Hepatic stellate cell (primary cell): ENCODE data around the gene TXNDC9.
"Not testable (repeated sequence)": the region's sequence is repeated elsewhere in the genome, so short reads cannot be mapped to it uniquely, and the experiment has no call there.

Experiments used
- DNase-seq: peaks from one replicate; pipeline ENCODE4 v3.0.0; 2011; ENCODE audit warnings: low spot score

TXNDC9 gene

GRCh38 chr2:99335911-99336803, at the start of gene TXNDC9:
Gene TXNDC9, minus strand, starts transcription at chr2:99336333. Its CDS starts 3,123 bp downstream, at chr2:99333210.
- DNase-seq = peak; percentile 96

GRCh38 chr2:99382143-99382542, 46.0 kb upstream of the TXNDC9 start:
- DNase-seq = no peak

DNA sequence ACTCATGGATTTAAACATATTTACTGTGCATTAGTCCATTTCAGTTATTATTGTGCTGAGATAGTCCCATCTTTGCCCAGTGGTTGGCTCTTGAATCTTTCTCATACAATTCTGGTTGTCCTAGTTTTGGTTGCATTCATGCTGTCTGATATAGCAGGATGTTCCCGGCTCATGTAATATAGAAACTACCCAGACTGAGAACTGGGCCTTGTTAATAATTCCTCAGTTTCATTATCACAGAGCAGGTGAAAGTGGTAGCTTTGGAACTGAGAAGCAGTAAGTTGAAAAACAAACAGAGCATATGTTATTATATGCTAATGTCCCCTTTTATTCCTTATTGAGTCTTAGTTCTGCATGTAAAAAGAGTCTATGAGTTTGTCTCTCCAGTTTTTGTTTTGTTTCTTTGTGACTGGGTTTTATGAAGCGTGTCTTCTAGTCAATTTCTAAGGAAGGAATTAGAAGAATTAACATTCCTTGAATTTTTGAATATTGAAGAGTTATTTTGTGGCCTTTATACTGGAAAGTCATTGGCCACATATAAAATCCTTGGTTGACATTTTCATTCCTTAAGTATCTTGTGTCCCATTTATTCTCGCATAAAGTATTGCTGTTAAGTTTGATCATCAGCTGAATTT, 44.4 kb upstream of the TXNDC9 start:
- DNase-seq = no peak

DNA sequence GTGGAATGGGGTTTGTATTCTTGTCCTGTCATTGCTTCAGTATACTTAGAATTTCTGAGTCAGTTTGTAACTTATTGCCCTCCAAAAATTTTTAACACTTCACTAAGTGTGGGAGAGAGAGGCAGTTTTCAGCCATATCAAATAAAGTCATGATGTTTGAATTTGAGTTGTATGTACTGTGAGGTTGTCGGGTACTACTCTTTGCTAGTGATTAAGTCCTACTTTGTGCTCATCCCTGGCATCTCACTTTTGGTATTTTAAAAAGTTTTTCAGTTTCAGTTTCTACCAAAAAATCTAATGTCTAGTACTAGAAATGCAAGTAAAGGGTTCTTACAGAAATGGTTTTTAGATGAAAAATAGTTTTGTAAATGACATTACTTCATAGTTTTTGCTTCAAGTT, 41.7 kb upstream of the TXNDC9 start:
- no peak for DNase-seq

- no peak for DNase-seq
Measured at GRCh38 chr2:99376254-99376864, 40.2 kb upstream of the TXNDC9 start.

GRCh38 chr2:99374747-99375146, 38.6 kb upstream of the TXNDC9 start:
- DNase-seq = no peak

DNA sequence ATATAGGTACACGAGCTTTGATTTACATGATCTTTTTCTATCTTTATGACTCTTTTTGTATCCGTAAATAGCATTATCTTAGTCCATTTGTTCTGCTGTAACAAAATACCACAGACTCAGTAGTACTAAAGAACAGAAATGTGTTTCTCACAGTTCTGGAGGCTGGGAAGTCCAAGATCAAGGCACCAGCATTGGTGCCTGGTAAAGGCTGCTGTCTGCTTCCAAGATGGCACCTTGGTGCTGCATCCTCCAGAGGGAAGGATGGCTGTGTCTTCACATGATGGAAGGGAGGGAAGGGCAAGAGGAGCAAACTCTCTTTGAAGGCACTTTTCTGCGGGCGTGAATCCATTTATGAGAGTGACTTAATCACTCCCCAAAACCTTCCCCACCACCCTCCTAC, 37.0 kb upstream of the TXNDC9 start:
- DNase-seq = no peak

- DNase-seq = not testable (repeated sequence)
Measured at GRCh38 chr2:99368854-99369253, 32.7 kb upstream of the TXNDC9 start.

DNA sequence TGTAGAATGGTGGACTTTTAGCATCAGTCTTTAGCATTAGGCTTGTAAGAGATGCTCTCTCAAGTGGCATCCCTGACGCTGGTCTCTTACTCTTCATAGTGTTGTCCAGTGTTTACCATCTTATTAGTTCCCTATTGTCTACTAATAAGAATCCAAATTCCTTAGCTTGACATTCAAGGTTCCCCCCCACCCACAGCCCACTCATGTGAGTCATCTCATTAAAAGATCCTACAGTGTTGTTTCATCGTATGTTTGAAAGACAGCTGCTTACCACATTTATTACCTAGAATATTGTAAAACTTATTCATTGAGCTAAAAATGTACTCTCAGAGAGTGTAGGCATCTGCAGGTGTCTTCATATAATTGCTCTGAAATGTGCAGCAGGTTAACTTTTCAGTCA, 29.5 kb upstream of the TXNDC9 start:
- DNase-seq = no peak

- DNase-seq = no peak
Measured at GRCh38 chr2:99356853-99357252, 20.7 kb upstream of the TXNDC9 start.

DNA sequence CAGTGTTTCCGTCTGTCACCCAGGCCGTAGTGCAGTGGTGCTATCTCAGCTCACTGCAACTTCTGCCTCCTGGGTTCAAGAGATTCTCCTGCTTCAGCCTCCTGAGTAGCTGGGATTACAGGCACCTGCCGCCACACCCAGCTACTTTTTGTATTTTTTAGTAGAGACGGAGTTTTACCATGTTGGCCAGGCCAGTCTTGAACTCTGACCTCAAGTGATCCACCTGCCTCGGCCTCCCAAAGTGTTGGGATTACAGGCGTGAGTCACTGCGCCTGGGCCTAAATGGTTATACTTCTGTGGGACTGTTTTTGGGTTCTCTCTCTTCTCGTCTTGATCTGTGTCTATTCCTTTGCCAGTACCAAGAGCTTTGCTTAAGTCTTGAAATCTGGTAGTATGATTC, 18.7 kb upstream of the TXNDC9 start:
- DNase-seq = not testable (repeated sequence)

- DNase-seq = no peak
Measured at GRCh38 chr2:99354070-99354469, 17.9 kb upstream of the TXNDC9 start.

DNA sequence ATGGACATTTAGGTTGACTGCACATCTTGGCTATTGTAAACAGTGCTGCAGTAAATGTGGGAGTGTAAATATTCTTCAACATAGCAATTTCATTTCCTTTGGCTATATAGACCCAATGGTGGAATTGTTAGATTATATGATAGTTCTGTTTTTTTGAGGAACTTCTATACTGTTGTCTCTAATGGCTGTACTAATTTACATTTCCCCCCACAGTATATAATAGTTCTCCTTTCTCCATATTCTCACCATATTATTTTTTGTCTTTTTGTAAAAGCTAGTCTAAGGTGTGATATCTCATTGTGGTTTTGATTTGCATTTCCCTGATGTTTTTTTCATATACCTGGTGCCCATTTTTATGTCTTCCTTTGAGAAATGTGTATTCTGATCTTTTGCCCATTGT, 14.1 kb upstream of the TXNDC9 start:
- DNase-seq = no peak

- DNase-seq = no peak
Measured at GRCh38 chr2:99348173-99348572, 12.0 kb upstream of the TXNDC9 start.

GRCh38 chr2:99346218-99346617, 10.1 kb upstream of the TXNDC9 start:
- no peak for DNase-seq

- not testable (repeated sequence) for DNase-seq
Measured at GRCh38 chr2:99345446-99345845, 9.3 kb upstream of the TXNDC9 start.

DNA sequence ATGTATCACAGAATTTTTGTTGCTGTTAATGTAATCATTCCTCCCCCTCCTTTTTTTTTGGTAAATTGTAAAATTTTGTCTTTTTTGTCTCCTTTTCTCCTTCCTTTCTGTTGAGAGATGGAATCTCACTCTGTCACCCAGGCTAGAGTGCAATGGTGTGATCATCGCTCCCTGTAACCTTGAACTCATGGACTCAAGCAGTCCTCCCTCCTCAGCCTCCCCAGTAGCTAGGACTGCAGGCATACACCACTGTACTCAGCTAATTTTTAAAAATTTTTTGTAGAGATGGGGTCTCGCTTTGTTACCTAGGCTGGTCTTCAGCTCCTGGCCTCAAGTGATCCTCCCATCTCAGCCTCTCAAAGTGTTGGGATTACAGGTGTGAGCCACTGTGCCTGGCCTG, 6.4 kb upstream of the TXNDC9 start:
- DNase-seq = no peak

DNA sequence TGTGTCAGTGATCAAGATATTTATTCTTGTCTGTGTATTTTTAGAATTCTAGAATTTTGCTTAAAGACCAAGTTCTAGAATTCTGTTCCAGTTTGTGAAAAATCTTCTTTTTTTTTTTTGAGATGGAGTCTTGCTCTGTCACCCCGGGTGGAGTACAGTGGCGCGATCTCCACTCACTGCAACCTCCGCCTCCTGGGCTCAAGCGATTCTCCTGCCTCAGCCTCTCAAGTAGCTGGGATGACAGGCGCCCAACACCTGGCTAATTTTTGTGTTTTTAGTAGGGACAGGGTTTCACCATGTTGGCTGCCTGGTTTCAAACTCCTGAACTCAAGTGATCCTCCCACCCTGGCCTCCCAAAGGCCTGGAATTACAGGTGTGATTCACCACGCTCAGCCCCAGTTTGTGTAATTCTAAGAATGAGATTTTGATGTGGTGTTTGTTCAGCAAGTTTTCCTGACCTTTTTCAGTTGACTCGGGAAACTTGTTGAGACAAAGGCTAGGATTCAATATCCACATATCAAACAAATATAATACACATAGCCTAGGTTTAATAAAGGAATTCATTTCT, 4.6 kb upstream of the TXNDC9 start:
- DNase-seq = no peak

DNA sequence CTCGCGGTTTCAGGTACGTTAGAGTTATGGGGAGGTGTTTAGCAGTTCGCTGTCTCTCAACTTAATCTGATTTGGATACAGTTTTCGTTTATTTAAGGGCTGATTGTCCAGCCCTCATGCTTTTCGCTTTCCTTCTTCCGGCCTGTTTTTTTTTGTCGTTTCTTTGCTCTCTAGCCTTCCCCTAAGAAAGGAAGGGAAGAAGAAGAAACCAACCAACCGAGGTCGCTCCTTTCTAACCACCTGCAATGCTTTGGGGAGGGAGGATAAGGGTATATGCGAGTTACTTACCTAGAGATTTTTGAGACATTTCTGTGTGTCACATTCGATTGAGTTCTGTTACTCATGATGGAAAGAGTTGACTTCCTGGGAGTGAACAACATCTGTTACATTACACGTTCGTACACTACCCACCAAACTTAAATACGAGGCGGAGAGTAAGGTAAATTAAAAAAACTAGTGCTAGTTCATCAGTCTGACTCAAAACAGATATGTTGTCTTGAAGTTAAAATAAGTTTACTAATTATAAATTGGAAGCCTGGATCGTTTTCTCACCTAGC, 2.0 kb upstream of the TXNDC9 start:
- DNase-seq = peak; percentile 18

- DNase-seq = peak; percentile 96
Measured at GRCh38 chr2:99337113-99338028, 1.2 kb upstream of the TXNDC9 start, which contains the start of gene EIF5B. Gene EIF5B, plus strand, starts transcription at chr2:99337389. Its CDS starts 166 bp downstream, at chr2:99337555.

GRCh38 chr2:99336804-99337112, 625 bp upstream of the TXNDC9 start:
- no peak for DNase-seq
